GM19452 (cell line): Measurements from ENCODE around the gene ALDH3B1.

Experiments used
- ATAC-seq: cut with Tn5 transposase; IDR thresholded peaks from one replicate; pipeline ENCODE4 v1.9.1; 2021; ENCODE audit not compliant: unreplicated experiment

ALDH3B1 gene

GRCh38 chr11:68012843-68013610 lies 2.9 kb downstream of the ALDH3B1 start:
- no peak for ATAC-seq

GRCh38 chr11:68013611-68014156 lies 3.6 kb downstream of the ALDH3B1 start:
- ATAC-seq: no peak

GRCh38 chr11:68014157-68014946 lies 4.2 kb downstream of the ALDH3B1 start:
- no peak for ATAC-seq

GRCh38 chr11:68014947-68015447 lies 4.9 kb downstream of the ALDH3B1 start:
- ATAC-seq: no peak

- ATAC-seq: no peak
These were observed 5.3 kb downstream of the ALDH3B1 start for GRCh38 chr11:68015467-68015866.

GRCh38 chr11:68016161-68016903 lies 6.2 kb downstream of the ALDH3B1 start:
- ATAC-seq: no peak

GRCh38 chr11:68016904-68017817 lies 7.0 kb downstream of the ALDH3B1 start:
- ATAC-seq: no peak

GRCh38 chr11:68017980-68018729 lies 8.0 kb downstream of the ALDH3B1 start:
- ATAC-seq: no peak

- ATAC-seq: no peak
These were observed 8.6 kb downstream of the ALDH3B1 start for GRCh38 chr11:68018730-68019190.

- ATAC-seq: no peak
These were observed 9.4 kb downstream of the ALDH3B1 start for GRCh38 chr11:68019486-68019885.

- no peak for ATAC-seq
These were observed 10.4 kb downstream of the ALDH3B1 start for GRCh38 chr11:68020575-68020974.

- no peak for ATAC-seq
These were observed 11.2 kb downstream of the ALDH3B1 start for GRCh38 chr11:68021167-68021787.

GRCh38 chr11:68022531-68022930 lies 12.4 kb downstream of the ALDH3B1 start:
- ATAC-seq: no peak

GRCh38 chr11:68024508-68024907 lies 14.4 kb downstream of the ALDH3B1 start:
- ATAC-seq: no peak

- no peak for ATAC-seq
These were observed 14.9 kb downstream of the ALDH3B1 start for GRCh38 chr11:68025047-68025446.

- ATAC-seq: no peak
These were observed 16.4 kb downstream of the ALDH3B1 start for GRCh38 chr11:68026391-68027105.

- ATAC-seq: no peak
These were observed 17.5 kb downstream of the ALDH3B1 start for GRCh38 chr11:68027667-68028066.
